ENCODE measurements around the gene ANKFN1.

ANKFN1 gene

GRCh38 chr17:56290101-56290801, 137.0 kb downstream of the ANKFN1 start:
- DNase-seq, result no peak

- no peak for DNase-seq
These were observed 137.5 kb downstream of the ANKFN1 start for GRCh38 chr17:56290802-56291118.

GRCh38 chr17:56291226-56291805, 138.0 kb downstream of the ANKFN1 start:
- no peak for DNase-seq

- DNase-seq, result no peak
These were observed 138.7 kb downstream of the ANKFN1 start for GRCh38 chr17:56292010-56292409.

- DNase-seq, result no peak
These were observed 139.3 kb downstream of the ANKFN1 start for GRCh38 chr17:56292578-56292977.

- no peak for DNase-seq
These were observed 143.9 kb downstream of the ANKFN1 start for GRCh38 chr17:56297184-56297583.

- no peak for DNase-seq
These were observed 145.6 kb downstream of the ANKFN1 start for GRCh38 chr17:56298846-56299245.

- DNase-seq, result no peak
These were observed 146.9 kb downstream of the ANKFN1 start for GRCh38 chr17:56300144-56300543.

GRCh38 chr17:56305007-56305406, 151.7 kb downstream of the ANKFN1 start:
- DNase-seq, result no peak

GRCh38 chr17:56309897-56310296, 156.6 kb downstream of the ANKFN1 start:
- no peak for DNase-seq

- DNase-seq, result no peak
These were observed 157.5 kb downstream of the ANKFN1 start for GRCh38 chr17:56310782-56311181.

- DNase-seq, result no peak
These were observed 159.9 kb downstream of the ANKFN1 start for GRCh38 chr17:56313201-56313600.

GRCh38 chr17:56314026-56314425, 160.8 kb downstream of the ANKFN1 start:
- no peak for DNase-seq

GRCh38 chr17:56314984-56315602, 161.8 kb downstream of the ANKFN1 start:
- DNase-seq, result no peak

GRCh38 chr17:56316604-56317003, 163.3 kb downstream of the ANKFN1 start:
- no peak for DNase-seq

- no peak for DNase-seq
These were observed 164.3 kb downstream of the ANKFN1 start for GRCh38 chr17:56317351-56318208.

- no peak for DNase-seq
These were observed 166.3 kb downstream of the ANKFN1 start for GRCh38 chr17:56319531-56319930.

- DNase-seq, result no peak
These were observed 167.2 kb downstream of the ANKFN1 start for GRCh38 chr17:56320443-56320842.

GRCh38 chr17:56322991-56323390, 169.7 kb downstream of the ANKFN1 start:
- no peak for DNase-seq

- DNase-seq, result no peak
These were observed 171.4 kb downstream of the ANKFN1 start for GRCh38 chr17:56324676-56325075.

GRCh38 chr17:56325313-56326000, 172.2 kb downstream of the ANKFN1 start:
- DNase-seq, result no peak

GRCh38 chr17:56326001-56326359, 172.7 kb downstream of the ANKFN1 start:
- no peak for DNase-seq

GRCh38 chr17:56347639-56348038, 194.4 kb downstream of the ANKFN1 start:
- no peak for DNase-seq

All from cerebellar nuclear complex (tissue), 1 donor.